B cell (primary cell): ENCODE measurements around the gene NSDHL. TPM values are rescaled to one million over a fixed set of nuclear protein-coding genes. Genes with fewer than 3 reads are reported as not detected.

Source experiments
- ATAC-seq: fragments of 200-7000 bp; cut with Tn5 transposase; one replicate; pipeline ENCODE4 v1.10.0; 2021; ENCODE audit warnings: low read depth, mild to moderate bottlenecking, moderate number of reproducible peaks, moderate library complexity
- CTCF ChIA-PET: fragments of 350-600 bp; sonication (Branson Sonifier 250); formaldehyde crosslinking; loops from one replicate; lab custom pipeline; 2021; ENCODE audit warnings: antibody characterized with exemption, inconsistent platforms; lab: Charles Lee
- POLR2A ChIA-PET: fragments of 350-600 bp; sonication (Branson Sonifier 250); formaldehyde crosslinking; loops from one replicate; lab custom pipeline; 2021; ENCODE audit warnings: antibody characterized with exemption; lab: Charles Lee
- DNase-seq: peaks from one replicate; pipeline ENCODE4 v3.0.0; 2013
- H2AFZ ChIP-seq: 2 replicates; pipeline ENCODE4 v1.6.1; 2012; ENCODE audit warnings: mild to moderate bottlenecking, low read depth, low read length; ENCODE audit not compliant: insufficient read depth, poor library complexity, severe bottlenecking
- H3K27ac ChIP-seq, 2 donors: 1 replicate in 1 of 2; 2 replicates in 1 of 2; pipeline ENCODE4 v1.5.1; 2012 to 2013; ENCODE audit warnings: low read length in 2 of 2, mild to moderate bottlenecking in 2 of 2, moderate library complexity in 1 of 2
- H3K27me3 ChIP-seq, 4 experiments: fragments of 200-600 bp in 1 of 4; sonication (generic) in 1 of 4; replicated peaks in 1 of 4; 1 replicate in 2 of 4; 2 replicates in 2 of 4; pipeline versions ENCODE4 v1.6.1 to v1.7.0; 2013 to 2016; ENCODE audit warnings: low read length in 3 of 4, mild to moderate bottlenecking in 2 of 4, mixed read lengths in 1 of 4, moderate library complexity in 1 of 4; ENCODE audit not compliant: insufficient read depth in 4 of 4, control insufficient read depth in 3 of 4; ENCODE audit errors: control extremely low read depth in 1 of 4
- H3K36me3 ChIP-seq, 2 experiments: replicated peaks in 1 of 2; 1 replicate in 1 of 2; 2 replicates in 1 of 2; pipeline versions ENCODE4 v1.6.1 to v1.7.1; 2013; ENCODE audit warnings: low read length in 1 of 2; ENCODE audit not compliant: insufficient read depth in 2 of 2, control insufficient read depth in 1 of 2; ENCODE audit errors: control extremely low read depth in 1 of 2, extremely low read depth in 1 of 2
- H3K4me1 ChIP-seq, 2 donors: fragments of 200-600 bp in 1 of 2; sonication (generic) in 1 of 2; 1 replicate in 1 of 2; 2 replicates in 1 of 2; pipeline versions ENCODE4 v1.5.1 to v1.6.1; 2013 to 2017; ENCODE audit warnings: low read length in 2 of 2; ENCODE audit not compliant: control insufficient read depth in 2 of 2, insufficient read depth in 2 of 2
- H3K4me2 ChIP-seq: replicated peaks from 2 replicates; pipeline ENCODE3; 2012; ENCODE audit warnings: mild to moderate bottlenecking, low read depth, low read length; ENCODE audit not compliant: poor library complexity, severe bottlenecking
- H3K4me3 ChIP-seq, 5 experiments: fragments of 200-600 bp in 1 of 5; sonication (generic) in 1 of 5; 1 replicate in 3 of 5; 2 replicates in 2 of 5; pipeline versions ENCODE4 v1.5.1 to v1.7.0; 2011 to 2016; ENCODE audit warnings: low read length in 4 of 5, mild to moderate bottlenecking in 4 of 5, low read depth in 2 of 5, control low read depth in 1 of 5, moderate library complexity in 1 of 5; ENCODE audit not compliant: insufficient read depth in 1 of 5; ENCODE audit errors: control extremely low read depth in 1 of 5, extremely low read depth in 1 of 5
- H3K79me2 ChIP-seq: fragments of 200-600 bp; sonication (generic); one replicate; pipeline ENCODE4 v1.6.0; 2016; ENCODE audit warnings: low read length; ENCODE audit not compliant: control insufficient read depth, insufficient read depth
- H3K9ac ChIP-seq: fragments of 200-600 bp; sonication (generic); 2 replicates; pipeline ENCODE4 v1.6.1; 2017; ENCODE audit warnings: mild to moderate bottlenecking, low read length, moderate library complexity
- H3K9me3 ChIP-seq, 3 donors: one replicate each; pipeline versions ENCODE4 v1.6.1 to v1.7.1; 2013; ENCODE audit warnings: low read length in 2 of 3; ENCODE audit not compliant: control insufficient read depth in 2 of 3, insufficient read depth in 1 of 3; ENCODE audit errors: control extremely low read depth in 1 of 3
- H4K20me1 ChIP-seq: 2 replicates; pipeline ENCODE4 v1.6.0; 2012; ENCODE audit warnings: mild to moderate bottlenecking, low read length; ENCODE audit not compliant: insufficient read depth, control insufficient read depth, poor library complexity, severe bottlenecking
- H3K27ac Mint-ChIP-seq: one replicate; pipeline ENCODE4 v1.8.0; 2021; ENCODE audit warnings: mixed read lengths
- H3K27me3 Mint-ChIP-seq: one replicate; pipeline ENCODE4 v1.8.0; 2021; ENCODE audit warnings: mixed read lengths
- H3K4me1 Mint-ChIP-seq: one replicate; pipeline ENCODE4 v1.8.0; 2021; ENCODE audit warnings: mixed read lengths
- H3K4me3 Mint-ChIP-seq: one replicate; pipeline ENCODE4 v1.8.0; 2021; ENCODE audit warnings: mixed read lengths
- H3K9me3 Mint-ChIP-seq: one replicate; pipeline ENCODE4 v1.8.0; 2022; ENCODE audit warnings: mixed read lengths; ENCODE audit not compliant: insufficient read depth
- CTCF ChIP-seq: fragments of 200-600 bp; IDR thresholded peaks from one replicate; pipeline ENCODE4 v1.8.0; 2022; ENCODE audit warnings: antibody characterized with exemption, mild to moderate bottlenecking
- EZH2 ChIP-seq: IDR thresholded peaks from 2 replicates; pipeline ENCODE4 v1.6.1; 2012; ENCODE audit warnings: borderline replicate concordance, low read depth, mild to moderate bottlenecking, moderate library complexity, low read length; ENCODE audit not compliant: insufficient read depth, poor library complexity, severe bottlenecking
- WGBS: methylation state at CpG from one replicate; pipeline ENCODE4 v1.1.5; 2013; ENCODE audit warnings: missing lambda C conversion rate; ENCODE audit not compliant: insufficient coverage; 5-methylcytosine and 5-hydroxymethylcytosine counted together
- intact Hi-C: fragments of 100-400 bp; cut with micrococcal nuclease; formaldehyde crosslinking; loops from one replicate; pipeline ENCODE4 v1.10.0; 2022
- polyA plus RNA-seq: library from polyadenylated mRNA; depleted of rRNA; stranded (reverse); fragments of >200 nt; gene quantifications from 2 replicates; pipeline ENCODE4 v1.2.3, GENCODE V29; 2012
- total RNA-seq, 2 donors: library from RNA; stranded (reverse); fragments of 120-200 nt in 1 of 2; gene quantifications; 1 replicate in 1 of 2; 2 replicates in 1 of 2; pipeline versions ENCODE4 v1.2.3 to v1.2.4, GENCODE V29; 2013 to 2022

NSDHL gene
- total and polyA plus RNA-seq, 2 donors (not counting 1 experiment from before 2014, with no cell fraction given) = 4.9 to 10.3 TPM

- WGBS = 100% methylated on average over 1 of the region's 6 CpGs
- Histone ChIP-seq H3K79me2 (no peaks in the 10 kb centered on the region), H3K4me1 (no peaks in the 10 kb centered on the region), H3K4me3 (no peak overlapping the region), H2AFZ (no peak overlapping the region), H3K9me3 (no peaks in the 10 kb centered on the region), H3K4me2 (no peak overlapping the region), H3K27ac (no peak overlapping the region), H3K36me3 (no peaks in the 10 kb centered on the region), H3K27me3 (peaks cover 0 to 3% (median 0%) of the 10 kb centered on the region in 4 experiments), H3K9ac (no peak overlapping the region), H4K20me1 (no peaks in the 10 kb centered on the region)
- Mint-ChIP-seq H3K27ac (no peak overlapping the region), H3K4me3 (no peak overlapping the region), H3K4me1 (no peaks in the 10 kb centered on the region), H3K27me3 (peaks cover 8% of the 10 kb centered on the region), H3K9me3 (no peaks in the 10 kb centered on the region)
- no peak for ATAC-seq
- intact Hi-C loops = no loop called here
- DNase-seq = no peak
- no peak for TF ChIP-seq EZH2
- TF ChIP-seq CTCF = no peak
- CTCF ChIA-PET = no interaction called here
- POLR2A ChIA-PET = no interaction called here
Measured at GRCh38 chrX:152822383-152823086, 8.3 kb upstream of the NSDHL start.

- Histone ChIP-seq H3K9me3 (no peaks in the 10 kb centered on the region), H3K4me3 (no peak overlapping the region), H3K4me2 (no peak overlapping the region), H3K79me2 (no peaks in the 10 kb centered on the region), H2AFZ (no peak overlapping the region), H3K4me1 (no peaks in the 10 kb centered on the region), H3K36me3 (no peaks in the 10 kb centered on the region), H3K9ac (no peak overlapping the region), H3K27ac (no peak overlapping the region), H3K27me3 (peaks cover 0 to 3% (median 0%) of the 10 kb centered on the region in 4 experiments), H4K20me1 (no peaks in the 10 kb centered on the region)
- no peaks in the 10 kb centered on the region for H3K4me1 Mint-ChIP-seq
- no peak for ATAC-seq
- no peak for DNase-seq
- intact Hi-C loops = no loop called here
- peaks cover 8% of the 10 kb centered on the region for H3K27me3 Mint-ChIP-seq
- no peaks in the 10 kb centered on the region for H3K9me3 Mint-ChIP-seq
- 75% methylated on average over 6 of the region's 6 CpGs for WGBS
- CTCF ChIA-PET = no interaction called here
- TF ChIP-seq EZH2 (no peak), CTCF (no peak)
- no peak overlapping the region for H3K4me3 Mint-ChIP-seq
- H3K27ac Mint-ChIP-seq = no peak overlapping the region
- POLR2A ChIA-PET = no interaction called here
Measured at GRCh38 chrX:152823657-152824056, 7.2 kb upstream of the NSDHL start.
